Kidney (tissue), 14 donors: ENCODE results near the gene MAPKAP1. TPM values are rescaled to one million over a fixed set of nuclear protein-coding genes. Genes with fewer than 3 reads are reported as not detected.

Experiments used
- DNase-seq, 5 donors: peaks; one replicate each; pipeline ENCODE4 v3.0.0-alpha.2; 2013 to 2020
- FAIRE-seq: peaks from 2 replicates; lab custom pipeline; 2012; peaks lifted over from hg19 to GRCh38; lab: Jason Lieb, UNC
- H3K27ac ChIP-seq, 2 donors: one replicate each; pipeline ENCODE4 v1.7.0; 2013; ENCODE audit warnings: low read depth in 2 of 2, low read length in 2 of 2, inconsistent platforms in 1 of 2
- H3K27me3 ChIP-seq: one replicate; pipeline ENCODE4 v1.7.1; 2013; ENCODE audit warnings: low read length, inconsistent platforms; ENCODE audit not compliant: control insufficient read depth, insufficient read depth
- H3K36me3 ChIP-seq, 3 donors: one replicate each; pipeline versions ENCODE4 v1.7.0 to v1.7.1; 2013; ENCODE audit warnings: low read length in 3 of 3, control low read depth in 1 of 3, inconsistent platforms in 1 of 3; ENCODE audit not compliant: insufficient read depth in 3 of 3, control insufficient read depth in 2 of 3
- H3K4me1 ChIP-seq, 3 donors: one replicate each; pipeline versions ENCODE4 v1.7.0 to v1.7.1; 2013; ENCODE audit warnings: low read length in 3 of 3, inconsistent platforms in 1 of 3, low read depth in 1 of 3; ENCODE audit not compliant: control insufficient read depth in 2 of 3, insufficient read depth in 2 of 3
- H3K4me3 ChIP-seq, 3 donors: one replicate each; pipeline versions ENCODE4 v1.7.0 to v1.8.1; 2013; ENCODE audit warnings: low read length in 3 of 3, control low read depth in 1 of 3, inconsistent platforms in 1 of 3
- H3K9ac ChIP-seq, 3 donors: one replicate each; pipeline versions ENCODE4 v1.7.0 to v1.7.1; 2013; ENCODE audit warnings: low read length in 3 of 3, control low read depth in 1 of 3, inconsistent platforms in 1 of 3
- H3K9me3 ChIP-seq, 3 donors: one replicate each; pipeline versions ENCODE4 v1.7.0 to v1.7.1; 2013; ENCODE audit warnings: low read length in 3 of 3, control low read depth in 1 of 3, inconsistent platforms in 1 of 3; ENCODE audit not compliant: control insufficient read depth in 2 of 3, insufficient read depth in 1 of 3
- intact Hi-C: fragments of 100-400 bp; cut with DNase I; formaldehyde crosslinking; loops from one replicate; pipeline ENCODE4 v1.11.1; 2022
- polyA plus RNA-seq: library from polyadenylated mRNA; stranded (reverse); fragments of 350-450 nt; fragmentation: Illumina TruSeq; extraction: RNeasy Lipid Tissue Mini Kit (QIAGEN cat#74804); gene quantifications from one replicate; pipeline ENCODE4 v1.2.3, GENCODE V29; 2014; ENCODE audit warnings: low read depth, low replicate concordance; ENCODE audit not compliant: insufficient read depth
- total RNA-seq: library from RNA; stranded (reverse); fragmentation: NEBNext Ultra II Directional; extraction: Animal tissue kit (Norgen Biotek cat#: 25700); gene quantifications from one replicate; pipeline ENCODE4 v1.2.1, GENCODE V29; 2021
- TF ChIP-seq, protein P1 (sequence below): IDR thresholded peaks from 3 replicates; pipeline ENCODE4 v1.5.1; 2012; ENCODE audit warnings: mild to moderate bottlenecking, moderate library complexity, borderline replicate concordance; ENCODE audit not compliant: insufficient read depth; ENCODE audit errors: extremely low read depth
- donor health status: control.
- donor health status: control.
- donor health status: control.
- donor health status: control.
- donor health status: control.
- donor health status: DM: yes; HTN: yes; CAD: no.
- donor health status: Normal renal cell carcinoma (clear cell type).

The MAPKAP1 gene
- total and polyA plus RNA-seq, 2 donors from 2014 or later: 70.5 to 99.4 TPM

- FAIRE-seq (no peak), DNase-seq (no peak)
- H3K27me3 ChIP-seq: no peaks in the 10 kb centered on the region
- H3K4me3 ChIP-seq: no peak overlapping the region
- intact Hi-C loops: no loop called here
- H3K9me3 ChIP-seq: no peaks in the 10 kb centered on the region
- no peak overlapping the region for H3K27ac ChIP-seq
- TF ChIP-seq, protein P1, sequence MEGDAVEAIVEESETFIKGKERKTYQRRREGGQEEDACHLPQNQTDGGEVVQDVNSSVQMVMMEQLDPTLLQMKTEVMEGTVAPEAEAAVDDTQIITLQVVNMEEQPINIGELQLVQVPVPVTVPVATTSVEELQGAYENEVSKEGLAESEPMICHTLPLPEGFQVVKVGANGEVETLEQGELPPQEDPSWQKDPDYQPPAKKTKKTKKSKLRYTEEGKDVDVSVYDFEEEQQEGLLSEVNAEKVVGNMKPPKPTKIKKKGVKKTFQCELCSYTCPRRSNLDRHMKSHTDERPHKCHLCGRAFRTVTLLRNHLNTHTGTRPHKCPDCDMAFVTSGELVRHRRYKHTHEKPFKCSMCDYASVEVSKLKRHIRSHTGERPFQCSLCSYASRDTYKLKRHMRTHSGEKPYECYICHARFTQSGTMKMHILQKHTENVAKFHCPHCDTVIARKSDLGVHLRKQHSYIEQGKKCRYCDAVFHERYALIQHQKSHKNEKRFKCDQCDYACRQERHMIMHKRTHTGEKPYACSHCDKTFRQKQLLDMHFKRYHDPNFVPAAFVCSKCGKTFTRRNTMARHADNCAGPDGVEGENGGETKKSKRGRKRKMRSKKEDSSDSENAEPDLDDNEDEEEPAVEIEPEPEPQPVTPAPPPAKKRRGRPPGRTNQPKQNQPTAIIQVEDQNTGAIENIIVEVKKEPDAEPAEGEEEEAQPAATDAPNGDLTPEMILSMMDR: no peak
- H3K36me3 ChIP-seq: no peaks in the 10 kb centered on the region
- H3K4me1 ChIP-seq: peaks cover 0 to 21% (median 11%) of the 10 kb centered on the region in 3 donors
- H3K9ac ChIP-seq: no peak overlapping the region
These were observed 170.7 kb downstream of the MAPKAP1 start for GRCh38 chr9:125536167-125536772.

DNA sequence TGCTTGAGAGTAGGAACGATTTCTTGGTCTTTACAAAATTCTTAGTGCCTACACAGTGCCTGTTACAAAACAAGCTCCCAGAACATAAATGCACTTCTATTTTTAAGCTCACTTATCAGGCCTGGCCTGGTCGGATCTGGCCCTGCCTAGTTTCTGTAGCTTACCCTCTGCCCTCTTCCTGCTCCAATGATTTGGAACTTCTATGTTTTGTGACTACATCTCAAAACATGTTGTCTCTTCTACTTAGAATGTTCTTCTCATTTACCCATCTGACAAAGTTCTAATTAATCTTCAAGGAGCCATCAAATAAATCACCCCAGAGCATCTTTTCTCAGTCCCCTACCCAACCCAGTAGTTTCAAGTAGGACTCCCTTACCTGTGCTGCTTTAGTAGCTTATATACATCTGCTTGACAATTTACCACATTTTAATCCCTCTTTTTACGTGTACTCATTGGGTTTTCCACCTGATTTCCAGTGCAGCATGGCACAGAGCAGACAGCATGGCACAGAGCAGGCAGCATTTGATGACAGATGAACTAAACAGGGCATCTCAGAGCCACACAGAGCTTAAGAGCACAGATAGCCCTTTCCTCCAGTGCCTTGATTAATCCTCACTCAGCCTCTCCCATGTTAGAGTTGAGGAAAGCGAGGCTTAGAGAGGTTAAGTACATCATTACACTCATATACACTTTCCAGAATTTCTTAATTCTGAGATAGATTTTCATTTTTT, 171.9 kb downstream of the MAPKAP1 start:
- Histone ChIP-seq H3K4me1 (peaks cover 0 to 21% (median 14%) of the 10 kb centered on the region in 3 donors), H3K27ac (peak overlapping the region; percentile 58 to 73), H3K9me3 (no peaks in the 10 kb centered on the region), H3K27me3 (no peaks in the 10 kb centered on the region), H3K9ac (no peak overlapping the region), H3K4me3 (no peak overlapping the region), H3K36me3 (no peaks in the 10 kb centered on the region)
- DNase-seq (peak in 3 of 5 donors; percentile 33 to 61 (median 53)), FAIRE-seq (no peak)
- TF ChIP-seq, protein P1: no peak
- intact Hi-C loops: no loop called here

- DNase-seq (no peak), FAIRE-seq (no peak)
- H3K4me1 ChIP-seq: peaks cover 0 to 26% (median 11%) of the 10 kb centered on the region in 3 donors
- intact Hi-C loops: no loop called here
- TF ChIP-seq, protein P1: no peak
- peak overlapping the region in 1 of 2 donors; percentile 28 for H3K27ac ChIP-seq
- H3K36me3 ChIP-seq: no peaks in the 10 kb centered on the region
- peak overlapping the region in 2 of 3 donors; percentile 21 to 38 for H3K4me3 ChIP-seq
- no peaks in the 10 kb centered on the region for H3K9me3 ChIP-seq
- no peaks in the 10 kb centered on the region for H3K27me3 ChIP-seq
- H3K9ac ChIP-seq: no peak overlapping the region
These were observed 174.0 kb downstream of the MAPKAP1 start for GRCh38 chr9:125532812-125533594.
